H1 (cell line): ENCODE measurements around the gene MAML3. TPM values are rescaled to one million over a fixed set of nuclear protein-coding genes. Genes with fewer than 3 reads are reported as not detected.

Experiments
- CTCF ChIA-PET: fragments of 300-600 bp; sonication (Branson Sonifier 250); formaldehyde crosslinking; loops from one replicate; lab custom pipeline; 2021; ENCODE audit not compliant: partially characterized antibody; lab: Charles Lee
- POLR2A ChIA-PET: fragments of 300-600 bp; sonication (Branson Sonifier 250); formaldehyde crosslinking; loops from one replicate; lab custom pipeline; 2021; ENCODE audit warnings: inconsistent platforms; ENCODE audit not compliant: partially characterized antibody; lab: Charles Lee
- DNase-seq, 2 experiments: peaks; one replicate each; pipeline versions ENCODE4 v3.0.0 to v3.0.0-alpha.2; 2010 to 2022; ENCODE audit warnings: low spot score in 2 of 2, low read depth in 1 of 2, mixed read lengths in 1 of 2
- FAIRE-seq: peaks from 2 replicates; lab custom pipeline; 2011; peaks lifted over from hg19 to GRCh38; lab: Jason Lieb, UNC
- H2AFZ ChIP-seq: 2 replicates; pipeline ENCODE4 v1.8.1; 2012; ENCODE audit warnings: low read length, inconsistent platforms
- H2AK5ac ChIP-seq: 2 replicates; pipeline ENCODE4 v1.6.1; 2013; ENCODE audit warnings: low read depth, low read length
- H2BK120ac ChIP-seq: replicated peaks from 2 replicates; pipeline ENCODE3; 2013; ENCODE audit warnings: low read depth, low read length, inconsistent platforms
- H2BK12ac ChIP-seq: 2 replicates; pipeline ENCODE4 v1.6.1; 2013; ENCODE audit warnings: low read depth, low read length
- H2BK15ac ChIP-seq: 2 replicates; pipeline ENCODE4 v1.6.1; 2013; ENCODE audit warnings: low read length
- H2BK20ac ChIP-seq: 2 replicates; pipeline ENCODE4 v1.6.1; 2013; ENCODE audit warnings: low read length
- H2BK5ac ChIP-seq: 2 replicates; pipeline ENCODE4 v1.6.1; 2013; ENCODE audit warnings: low read depth, low read length
- H3K14ac ChIP-seq: 2 replicates; pipeline ENCODE4 v1.6.1; 2013; ENCODE audit warnings: inconsistent platforms; ENCODE audit not compliant: insufficient read length
- H3K18ac ChIP-seq: 2 replicates; pipeline ENCODE4 v1.6.1; 2013; ENCODE audit warnings: low read length; ENCODE audit errors: extremely low read depth
- H3K23ac ChIP-seq: 2 replicates; pipeline ENCODE4 v1.6.1; 2013; ENCODE audit warnings: inconsistent platforms; ENCODE audit not compliant: insufficient read length
- H3K23me2 ChIP-seq: 2 replicates; pipeline ENCODE4 v1.6.1; 2013; ENCODE audit warnings: low read depth, low read length
- H3K27ac ChIP-seq: 2 replicates; pipeline ENCODE4 v1.6.1; 2011; ENCODE audit warnings: low read depth, low read length, inconsistent platforms
- H3K27me3 ChIP-seq, 4 experiments: replicated peaks in 1 of 4; 1 replicate in 1 of 4; 2 replicates in 3 of 4; pipeline versions ENCODE4 v1.6.1 to v1.8.1; 2011 to 2013; ENCODE audit warnings: low read length in 3 of 4, mild to moderate bottlenecking in 3 of 4, inconsistent platforms in 2 of 4, mixed read lengths in 2 of 4, moderate library complexity in 1 of 4; ENCODE audit not compliant: control insufficient read depth in 3 of 4, insufficient read depth in 3 of 4; ENCODE audit errors: extremely low read depth in 1 of 4
- H3K36me3 ChIP-seq, 4 experiments: 2 replicates each; pipeline versions ENCODE4 v1.6.1 to v1.8.1; 2011 to 2013; ENCODE audit warnings: mild to moderate bottlenecking in 4 of 4, low read length in 3 of 4, moderate library complexity in 2 of 4, control low read depth in 1 of 4, inconsistent platforms in 1 of 4; ENCODE audit not compliant: insufficient read depth in 4 of 4, control insufficient read depth in 2 of 4
- H3K4ac ChIP-seq: replicated peaks from 2 replicates; pipeline ENCODE3; 2013; ENCODE audit warnings: low read length, low read depth, mixed read lengths, inconsistent platforms; ENCODE audit not compliant: insufficient read length
- H3K4me1 ChIP-seq, 4 experiments: replicated peaks in 1 of 4; 1 replicate in 1 of 4; 2 replicates in 3 of 4; pipeline versions ENCODE4 v1.6.1 to v1.8.1; 2011 to 2013; ENCODE audit warnings: low read length in 3 of 4, inconsistent platforms in 2 of 4, mixed read lengths in 1 of 4; ENCODE audit not compliant: insufficient read depth in 4 of 4, control insufficient read depth in 3 of 4
- H3K4me2 ChIP-seq, 2 experiments: 2 replicates each; pipeline versions ENCODE4 v1.6.1 to v1.8.1; 2011 to 2013; ENCODE audit warnings: low read depth in 2 of 2, low read length in 2 of 2, control low read depth in 1 of 2, inconsistent platforms in 1 of 2, mild to moderate bottlenecking in 1 of 2; ENCODE audit not compliant: insufficient read depth in 1 of 2
- H3K4me3 ChIP-seq, 4 experiments: fragments of 200-600, 300-600 bp in 1 of 4; sonication (generic), shearing (Covaris generic), sonication (Bioruptor Twin) in 1 of 4; 2 replicates each; pipeline versions ENCODE4 v1.5.1 to v1.8.1; 2011 to 2016; ENCODE audit warnings: low read length in 4 of 4, low read depth in 3 of 4, control low read depth in 2 of 4, inconsistent platforms in 2 of 4, mild to moderate bottlenecking in 2 of 4, mixed read lengths in 1 of 4, moderate library complexity in 1 of 4; ENCODE audit not compliant: insufficient read depth in 2 of 4; ENCODE audit errors: extremely low read depth in 1 of 4
- H3K56ac ChIP-seq: replicated peaks from 2 replicates; pipeline ENCODE3; 2013; ENCODE audit warnings: low read depth, mild to moderate bottlenecking, mixed read lengths, low read length, inconsistent platforms; ENCODE audit not compliant: insufficient read length
- H3K79me1 ChIP-seq: 2 replicates; pipeline ENCODE4 v1.6.1; 2013; ENCODE audit warnings: low read depth, low read length, control low read depth
- H3K79me2 ChIP-seq, 2 experiments: 2 replicates each; pipeline versions ENCODE4 v1.6.1 to v1.8.1; 2012 to 2013; ENCODE audit warnings: low read length in 2 of 2, mild to moderate bottlenecking in 2 of 2, inconsistent platforms in 1 of 2; ENCODE audit not compliant: insufficient read depth in 2 of 2, control insufficient read depth in 1 of 2
- H3K9ac ChIP-seq, 4 experiments: replicated peaks in 1 of 4; 1 replicate in 1 of 4; 2 replicates in 3 of 4; pipeline versions ENCODE4 v1.6.1 to v1.8.1; 2011 to 2013; ENCODE audit warnings: low read depth in 3 of 4, low read length in 3 of 4, control low read depth in 2 of 4, mild to moderate bottlenecking in 2 of 4, moderate library complexity in 2 of 4, inconsistent platforms in 1 of 4; ENCODE audit errors: extremely low read depth in 1 of 4
- H3K9me3 ChIP-seq, 2 experiments: 2 replicates each; pipeline versions ENCODE4 v1.6.1 to v1.8.1; 2012 to 2013; ENCODE audit warnings: mild to moderate bottlenecking in 2 of 2, moderate library complexity in 2 of 2, control low read depth in 1 of 2, inconsistent platforms in 1 of 2, low read depth in 1 of 2, low read length in 1 of 2, mixed read lengths in 1 of 2; ENCODE audit not compliant: insufficient read depth in 2 of 2
- H4K20me1 ChIP-seq, 2 experiments: replicated peaks in 1 of 2; 2 replicates each; pipeline versions ENCODE3 to v1.8.1; 2011 to 2013; ENCODE audit warnings: inconsistent platforms in 2 of 2, low read length in 2 of 2, mild to moderate bottlenecking in 1 of 2; ENCODE audit not compliant: insufficient read depth in 2 of 2, control insufficient read depth in 1 of 2
- H4K5ac ChIP-seq: 2 replicates; pipeline ENCODE4 v1.6.1; 2013; ENCODE audit warnings: low read length, low read depth, mixed read lengths, inconsistent platforms; ENCODE audit not compliant: insufficient read length
- H4K8ac ChIP-seq: 2 replicates; pipeline ENCODE4 v1.8.0; 2013; ENCODE audit warnings: mild to moderate bottlenecking, moderate library complexity, low read length, inconsistent platforms; ENCODE audit not compliant: insufficient read depth; ENCODE audit errors: extremely low read depth
- H4K91ac ChIP-seq: replicated peaks from 2 replicates; pipeline ENCODE3; 2013; ENCODE audit warnings: low read length, mixed read lengths, inconsistent platforms; ENCODE audit not compliant: insufficient read length
- ATF3 ChIP-seq: IDR thresholded peaks from 2 replicates; pipeline ENCODE4 v1.6.1; 2011; ENCODE audit warnings: low read depth, mild to moderate bottlenecking, low read length; ENCODE audit not compliant: insufficient read depth
- BACH1 ChIP-seq: IDR thresholded peaks from 2 replicates; pipeline ENCODE4 v1.6.1; 2012; ENCODE audit warnings: low read length, improper control_type of control experiment
- CHD1 ChIP-seq: IDR thresholded peaks from 2 replicates; pipeline ENCODE4 v1.6.1; 2012; ENCODE audit warnings: low read depth, low read length, improper control_type of control experiment
- CREB1 ChIP-seq: IDR thresholded peaks from 2 replicates; pipeline ENCODE4 v1.6.1; 2012; ENCODE audit warnings: inconsistent platforms
- CTCF ChIP-seq, 3 experiments: IDR thresholded peaks; 1 replicate in 2 of 3; 2 replicates in 1 of 3; pipeline versions ENCODE4 v1.5.1 to v1.6.1; 2011; ENCODE audit warnings: low read length in 3 of 3, mild to moderate bottlenecking in 3 of 3, inconsistent platforms in 2 of 3, low read depth in 1 of 3, moderate library complexity in 1 of 3; ENCODE audit not compliant: insufficient read depth in 1 of 3; ENCODE audit errors: control extremely low read depth in 1 of 3
- HDAC6 ChIP-seq: IDR thresholded peaks from one replicate; pipeline ENCODE4 v1.7.1; 2012; ENCODE audit warnings: low read depth, mild to moderate bottlenecking, inconsistent platforms, low read length, moderate library complexity
- NANOG ChIP-seq: IDR thresholded peaks from 2 replicates; pipeline ENCODE4 v1.6.1; 2011; ENCODE audit warnings: low read length, low read depth, mild to moderate bottlenecking, inconsistent platforms; ENCODE audit not compliant: insufficient read depth, poor library complexity, severe bottlenecking
- RAD21 ChIP-seq, 2 experiments: IDR thresholded peaks in 1 of 2; conservative IDR thresholded peaks in 1 of 2; 2 replicates each; pipeline ENCODE4 v1.6.1; 2011; ENCODE audit warnings: low read depth in 2 of 2, low read length in 2 of 2, improper control_type of control experiment in 1 of 2, inconsistent platforms in 1 of 2, mild to moderate bottlenecking in 1 of 2, moderate library complexity in 1 of 2
- RBBP5 ChIP-seq: IDR thresholded peaks from 2 replicates; pipeline ENCODE4 v1.7.1; 2012; ENCODE audit warnings: low read depth, mild to moderate bottlenecking, inconsistent platforms, low read length, moderate library complexity, borderline replicate concordance
- RXRA ChIP-seq: IDR thresholded peaks from 2 replicates; pipeline ENCODE4 v1.6.1; 2011; ENCODE audit warnings: low read depth, mild to moderate bottlenecking, low read length, moderate library complexity; ENCODE audit not compliant: insufficient read depth
- TBP ChIP-seq: IDR thresholded peaks from 2 replicates; pipeline ENCODE4 v1.6.1; 2011; ENCODE audit warnings: low read depth, low read length, improper control_type of control experiment
- WGBS, 2 experiments: shearing (Covaris generic) in 1 of 2; methylation state at CpG; one replicate each; pipeline versions ENCODE4 v1.1.6 to v1.1.7; 2013 to 2015; ENCODE audit warnings: low lambda C conversion rate in 2 of 2, mixed read lengths in 2 of 2, inconsistent platforms in 1 of 2, low coverage in 1 of 2, missing lambda C conversion rate in 1 of 2; ENCODE audit not compliant: insufficient replicate concordance in 2 of 2, insufficient coverage in 1 of 2, insufficient read length in 1 of 2; ENCODE audit errors: extremely low coverage in 1 of 2, missing lambda C conversion rate in 1 of 2; 5-methylcytosine and 5-hydroxymethylcytosine counted together
- polyA plus RNA-seq, 7 experiments: library from polyadenylated mRNA; depleted of rRNA in 3 of 7; stranded (reverse) in 5 of 7; unstranded in 2 of 7; fragments of >200 nt in 5 of 7; fragments of 200-250 nt in 2 of 7; gene quantifications; 1 replicate in 5 of 7; 2 replicates in 1 of 7; 4 replicates in 1 of 7; pipeline versions ENCODE4 v1.2.1 to v1.2.3, GENCODE V29; 2011 to 2013; ENCODE audit warnings: missing spikeins in 2 of 7, mixed read lengths in 2 of 7
- total RNA-seq: library from RNA; stranded (reverse); fragmentation: NEBNext Ultra II Directional; extraction: Animal tissue kit (Norgen Biotek cat#: 25700); gene quantifications from 2 replicates; pipeline ENCODE4 v1.2.1, GENCODE V29; 2021

Gene MAML3
- total and polyA plus RNA-seq, 2 of the 8 experiments (the other 6 are each of a cell fraction or from before 2014, with no cell fraction given), result 2.1 to 5.7 TPM

GRCh38 chr4:139899346-139899745 lies 254.6 kb downstream of the MAML3 start:
- Histone ChIP-seq H3K56ac (no peak overlapping the region), H3K36me3 (no peaks in the 10 kb centered on the region), H2AFZ (no peak overlapping the region), H2BK20ac (no peak overlapping the region), H2BK12ac (no peak overlapping the region), H3K9me3 (no peaks in the 10 kb centered on the region), H2BK5ac (no peak overlapping the region), H2AK5ac (no peak overlapping the region), H3K27me3 (no peaks in the 10 kb centered on the region), H3K4me2 (no peak overlapping the region), H4K20me1 (no peaks in the 10 kb centered on the region), H2BK120ac (no peak overlapping the region), H3K23me2 (no peaks in the 10 kb centered on the region), H4K5ac (no peak overlapping the region), H3K18ac (no peak overlapping the region), H3K23ac (no peak overlapping the region), H3K14ac (no peak overlapping the region), H3K4ac (no peak overlapping the region), H3K4me3 (no peak overlapping the region), H3K79me1 (no peaks in the 10 kb centered on the region; the same call in 1 of the 2 replicates), H3K27ac (no peak overlapping the region), H3K9ac (no peak overlapping the region), H2BK15ac (no peak overlapping the region), H3K79me2 (no peaks in the 10 kb centered on the region), H4K8ac (no peak overlapping the region), H4K91ac (no peak overlapping the region), H3K4me1 (peaks cover 3 to 15% (median 6%) of the 10 kb centered on the region in 4 experiments)
- DNase-seq (no peak), FAIRE-seq (no peak)
- CTCF ChIA-PET, result no interaction called here
- WGBS, 2 experiments, result 94% methylated on average over 4 of the region's 4 CpGs; no CpG with 5 or more reads in 1 of the 2 experiments
- POLR2A ChIA-PET, result no interaction called here
- no peak for TF ChIP-seq RBBP5
- TF ChIP-seq HDAC6, result no peak
- TF ChIP-seq BACH1, result no peak
- TF ChIP-seq RAD21 (IDR thresholded peaks at IDR 0.05 in 1 of 2, conservative IDR thresholded peaks at IDR 0.05 in 1 of 2; ENCODE audit: low read depth in 2 of 2, low read length in 2 of 2), result no peak
- no peak for TF ChIP-seq NANOG
- no peak for TF ChIP-seq RXRA
- no peak for TF ChIP-seq CHD1
- TF ChIP-seq ATF3, result no peak
- TF ChIP-seq CTCF (IDR thresholded peaks at IDR 0.05; ENCODE audit: control extremely low read depth in 1 of 3, insufficient read depth in 1 of 3, low read depth in 1 of 3, low read length in 3 of 3), result no peak
- TF ChIP-seq CREB1, result no peak
- no peak for TF ChIP-seq TBP
